ENCODE measurements around the gene GRPEL1.

Gene GRPEL1

DNA sequence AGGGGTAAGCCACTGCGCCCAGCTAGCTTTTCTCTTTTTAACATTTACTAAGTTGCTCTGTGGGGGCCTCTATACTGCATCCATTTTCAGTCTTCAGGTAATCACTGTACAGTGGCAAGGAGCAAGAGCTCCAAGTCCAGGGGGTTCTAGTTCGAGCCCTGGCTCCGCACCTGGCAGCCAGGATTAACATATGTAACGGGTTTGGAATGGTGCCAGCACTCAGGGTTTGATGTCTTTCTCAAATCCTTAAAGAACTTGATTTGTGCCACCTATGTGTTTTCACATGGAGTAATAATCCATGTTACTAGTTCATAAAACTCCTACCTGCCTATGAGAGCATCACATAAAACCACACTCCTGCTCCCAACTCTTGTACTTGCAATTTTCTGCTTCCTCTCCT is 4.5 kb downstream of the GRPEL1 start (continued):
- no peak for TF ChIP-seq RARB (CRISPR knock-in tag; IDR thresholded peaks at IDR 0.05)

DNA sequence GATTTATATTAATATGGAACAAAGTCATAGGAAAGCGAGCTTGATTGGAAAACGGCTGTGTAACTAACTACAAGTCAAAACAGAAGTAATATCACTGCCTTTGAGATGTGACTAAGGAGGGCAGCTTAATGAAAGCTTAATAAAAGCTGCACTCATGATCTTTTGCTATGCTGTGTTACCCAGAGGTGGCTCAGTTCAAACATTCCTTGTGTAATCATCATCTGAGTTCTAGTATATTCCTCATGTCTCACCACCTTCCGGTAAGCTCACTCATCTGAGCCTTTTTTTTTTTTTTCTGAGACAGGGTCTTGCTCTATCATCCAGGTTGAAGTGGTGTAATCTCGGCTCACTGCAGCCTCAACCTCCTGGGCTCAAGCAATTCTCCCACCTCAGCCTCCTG is 5.0 kb downstream of the GRPEL1 start:
- ATAC-seq: no peak
- TF ChIP-seq ZC3H10 (CRISPR knock-in tag; IDR thresholded peaks at IDR 0.05) (no peak), ISL1 (CRISPR knock-in tag; IDR thresholded peaks at IDR 0.05) (no peak), ZFP3 (CRISPR knock-in tag; IDR thresholded peaks at IDR 0.05) (no peak), OSR1 (CRISPR knock-in tag; IDR thresholded peaks at IDR 0.05) (no peak), ZNF565 (CRISPR knock-in tag; conservative IDR thresholded peaks at IDR 0.05; ENCODE audit: low read depth) (no peak), GLIS3 (CRISPR knock-in tag; IDR thresholded peaks at IDR 0.05) (no peak)
- TF ChIP-seq, protein P1, sequence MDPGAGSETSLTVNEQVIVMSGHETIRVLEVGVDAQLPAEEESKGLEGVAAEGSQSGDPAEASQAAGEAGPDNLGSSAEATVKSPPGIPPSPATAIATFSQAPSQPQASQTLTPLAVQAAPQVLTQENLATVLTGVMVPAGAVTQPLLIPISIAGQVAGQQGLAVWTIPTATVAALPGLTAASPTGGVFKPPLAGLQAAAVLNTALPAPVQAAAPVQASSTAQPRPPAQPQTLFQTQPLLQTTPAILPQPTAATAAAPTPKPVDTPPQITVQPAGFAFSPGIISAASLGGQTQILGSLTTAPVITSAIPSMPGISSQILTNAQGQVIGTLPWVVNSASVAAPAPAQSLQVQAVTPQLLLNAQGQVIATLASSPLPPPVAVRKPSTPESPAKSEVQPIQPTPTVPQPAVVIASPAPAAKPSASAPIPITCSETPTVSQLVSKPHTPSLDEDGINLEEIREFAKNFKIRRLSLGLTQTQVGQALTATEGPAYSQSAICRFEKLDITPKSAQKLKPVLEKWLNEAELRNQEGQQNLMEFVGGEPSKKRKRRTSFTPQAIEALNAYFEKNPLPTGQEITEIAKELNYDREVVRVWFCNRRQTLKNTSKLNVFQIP (CRISPR knock-in tag; IDR thresholded peaks at IDR 0.05; ENCODE audit: borderline replicate concordance, low read depth): no peak
- TF ChIP-seq, protein P2, sequence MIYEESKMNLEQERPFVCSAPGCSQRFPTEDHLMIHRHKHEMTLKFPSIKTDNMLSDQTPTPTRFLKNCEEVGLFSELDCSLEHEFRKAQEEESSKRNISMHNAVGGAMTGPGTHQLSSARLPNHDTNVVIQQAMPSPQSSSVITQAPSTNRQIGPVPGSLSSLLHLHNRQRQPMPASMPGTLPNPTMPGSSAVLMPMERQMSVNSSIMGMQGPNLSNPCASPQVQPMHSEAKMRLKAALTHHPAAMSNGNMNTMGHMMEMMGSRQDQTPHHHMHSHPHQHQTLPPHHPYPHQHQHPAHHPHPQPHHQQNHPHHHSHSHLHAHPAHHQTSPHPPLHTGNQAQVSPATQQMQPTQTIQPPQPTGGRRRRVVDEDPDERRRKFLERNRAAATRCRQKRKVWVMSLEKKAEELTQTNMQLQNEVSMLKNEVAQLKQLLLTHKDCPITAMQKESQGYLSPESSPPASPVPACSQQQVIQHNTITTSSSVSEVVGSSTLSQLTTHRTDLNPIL (CRISPR knock-in tag; IDR thresholded peaks at IDR 0.05; ENCODE audit: low read depth): no peak

DNA sequence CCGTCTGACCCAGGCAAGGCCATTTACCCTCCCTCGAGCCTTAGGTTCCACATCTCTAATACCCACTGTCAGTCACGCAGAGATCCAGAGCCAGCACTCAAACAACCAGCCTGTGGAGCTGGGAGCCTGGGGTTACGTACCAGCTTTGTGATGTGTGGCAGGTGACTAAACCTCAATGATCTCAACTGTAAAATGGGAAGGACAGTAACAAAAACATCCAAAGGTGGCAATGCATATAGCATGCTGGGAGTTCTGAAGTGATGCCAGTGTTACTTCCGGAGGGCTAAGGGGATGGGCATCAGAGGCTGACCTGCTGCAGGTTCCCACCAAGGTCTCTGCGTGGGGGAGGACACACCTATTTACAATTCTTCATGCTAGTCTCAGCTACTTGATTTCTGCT is 6.0 kb downstream of the GRPEL1 start:
- TF ChIP-seq ESRRG (CRISPR knock-in tag; IDR thresholded peaks at IDR 0.05) (no peak), TOX (CRISPR knock-in tag; IDR thresholded peaks at IDR 0.05; ENCODE audit: borderline replicate concordance) (no peak), ZC3H10 (CRISPR knock-in tag; IDR thresholded peaks at IDR 0.05) (no peak), ISL1 (CRISPR knock-in tag; IDR thresholded peaks at IDR 0.05) (no peak), PPARA (CRISPR knock-in tag; IDR thresholded peaks at IDR 0.05; ENCODE audit: borderline replicate concordance) (no peak), ZNF70 (CRISPR knock-in tag; IDR thresholded peaks at IDR 0.05) (no peak), ZNF8 (CRISPR knock-in tag; IDR thresholded peaks at IDR 0.05) (no peak), ZFP30 (CRISPR knock-in tag; IDR thresholded peaks at IDR 0.05) (no peak), TCF4 (CRISPR knock-in tag; IDR thresholded peaks at IDR 0.05; ENCODE audit: borderline replicate concordance) (no peak)
- TF ChIP-seq, protein P2 (CRISPR knock-in tag; IDR thresholded peaks at IDR 0.05; ENCODE audit: low read depth): no peak
- TF ChIP-seq, protein P3, sequence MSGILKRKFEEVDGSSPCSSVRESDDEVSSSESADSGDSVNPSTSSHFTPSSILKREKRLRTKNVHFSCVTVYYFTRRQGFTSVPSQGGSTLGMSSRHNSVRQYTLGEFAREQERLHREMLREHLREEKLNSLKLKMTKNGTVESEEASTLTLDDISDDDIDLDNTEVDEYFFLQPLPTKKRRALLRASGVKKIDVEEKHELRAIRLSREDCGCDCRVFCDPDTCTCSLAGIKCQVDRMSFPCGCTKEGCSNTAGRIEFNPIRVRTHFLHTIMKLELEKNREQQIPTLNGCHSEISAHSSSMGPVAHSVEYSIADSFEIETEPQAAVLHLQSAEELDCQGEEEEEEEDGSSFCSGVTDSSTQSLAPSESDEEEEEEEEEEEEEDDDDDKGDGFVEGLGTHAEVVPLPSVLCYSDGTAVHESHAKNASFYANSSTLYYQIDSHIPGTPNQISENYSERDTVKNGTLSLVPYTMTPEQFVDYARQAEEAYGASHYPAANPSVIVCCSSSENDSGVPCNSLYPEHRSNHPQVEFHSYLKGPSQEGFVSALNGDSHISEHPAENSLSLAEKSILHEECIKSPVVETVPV (CRISPR knock-in tag; IDR thresholded peaks at IDR 0.05): no peak

DNA sequence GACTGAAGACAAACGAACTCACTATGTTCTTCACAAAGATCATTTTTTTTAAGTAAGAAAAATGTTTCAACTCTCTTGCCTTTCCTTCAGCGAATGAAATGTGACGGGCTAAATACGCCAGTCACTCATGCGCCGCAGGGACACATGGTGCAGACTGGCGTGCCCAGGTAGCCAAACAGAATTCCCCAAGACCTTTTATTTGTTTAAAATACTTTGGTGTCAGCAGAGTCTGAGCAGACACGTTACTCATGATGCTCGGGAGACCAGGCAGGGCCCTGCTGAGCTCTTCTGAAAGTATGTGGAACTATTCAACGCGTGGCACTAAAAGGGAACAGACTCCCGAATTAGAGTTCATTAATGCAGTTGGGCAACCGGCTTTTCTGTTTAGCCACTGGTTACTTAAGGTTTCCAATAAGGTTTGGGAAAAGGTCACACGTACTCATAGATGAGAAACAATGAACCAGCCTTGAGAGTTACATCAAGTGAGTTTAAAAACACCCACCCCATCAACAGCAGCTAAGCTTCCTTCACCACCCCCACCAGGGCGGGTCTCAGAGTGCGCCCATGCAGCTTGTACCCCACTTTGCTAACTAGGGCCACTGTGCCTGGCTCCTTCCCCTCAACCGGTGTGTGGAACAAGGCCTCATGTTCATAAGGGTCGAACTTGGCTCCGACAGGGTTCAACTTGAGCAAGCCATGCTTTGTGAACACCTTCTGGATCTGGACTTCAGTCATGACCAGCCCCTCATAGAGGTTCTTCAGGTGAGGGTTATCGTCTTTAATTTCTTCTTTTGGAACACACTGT is 7.3 kb downstream of the GRPEL1 start:
- TF ChIP-seq RARB (CRISPR knock-in tag; IDR thresholded peaks at IDR 0.05) (no peak), OSR1 (CRISPR knock-in tag; IDR thresholded peaks at IDR 0.05) (no peak), ZNF565 (CRISPR knock-in tag; conservative IDR thresholded peaks at IDR 0.05; ENCODE audit: low read depth) (no peak), GLIS3 (CRISPR knock-in tag; IDR thresholded peaks at IDR 0.05) (no peak), ZFP30 (CRISPR knock-in tag; IDR thresholded peaks at IDR 0.05) (no peak), SNAI2 (CRISPR knock-in tag; IDR thresholded peaks at IDR 0.05) (no peak), ZFP3 (CRISPR knock-in tag; IDR thresholded peaks at IDR 0.05) (no peak), ISL1 (CRISPR knock-in tag; IDR thresholded peaks at IDR 0.05) (no peak), ESRRG (CRISPR knock-in tag; IDR thresholded peaks at IDR 0.05) (no peak), ZNF8 (CRISPR knock-in tag; IDR thresholded peaks at IDR 0.05) (no peak)
- TF ChIP-seq, protein P4, sequence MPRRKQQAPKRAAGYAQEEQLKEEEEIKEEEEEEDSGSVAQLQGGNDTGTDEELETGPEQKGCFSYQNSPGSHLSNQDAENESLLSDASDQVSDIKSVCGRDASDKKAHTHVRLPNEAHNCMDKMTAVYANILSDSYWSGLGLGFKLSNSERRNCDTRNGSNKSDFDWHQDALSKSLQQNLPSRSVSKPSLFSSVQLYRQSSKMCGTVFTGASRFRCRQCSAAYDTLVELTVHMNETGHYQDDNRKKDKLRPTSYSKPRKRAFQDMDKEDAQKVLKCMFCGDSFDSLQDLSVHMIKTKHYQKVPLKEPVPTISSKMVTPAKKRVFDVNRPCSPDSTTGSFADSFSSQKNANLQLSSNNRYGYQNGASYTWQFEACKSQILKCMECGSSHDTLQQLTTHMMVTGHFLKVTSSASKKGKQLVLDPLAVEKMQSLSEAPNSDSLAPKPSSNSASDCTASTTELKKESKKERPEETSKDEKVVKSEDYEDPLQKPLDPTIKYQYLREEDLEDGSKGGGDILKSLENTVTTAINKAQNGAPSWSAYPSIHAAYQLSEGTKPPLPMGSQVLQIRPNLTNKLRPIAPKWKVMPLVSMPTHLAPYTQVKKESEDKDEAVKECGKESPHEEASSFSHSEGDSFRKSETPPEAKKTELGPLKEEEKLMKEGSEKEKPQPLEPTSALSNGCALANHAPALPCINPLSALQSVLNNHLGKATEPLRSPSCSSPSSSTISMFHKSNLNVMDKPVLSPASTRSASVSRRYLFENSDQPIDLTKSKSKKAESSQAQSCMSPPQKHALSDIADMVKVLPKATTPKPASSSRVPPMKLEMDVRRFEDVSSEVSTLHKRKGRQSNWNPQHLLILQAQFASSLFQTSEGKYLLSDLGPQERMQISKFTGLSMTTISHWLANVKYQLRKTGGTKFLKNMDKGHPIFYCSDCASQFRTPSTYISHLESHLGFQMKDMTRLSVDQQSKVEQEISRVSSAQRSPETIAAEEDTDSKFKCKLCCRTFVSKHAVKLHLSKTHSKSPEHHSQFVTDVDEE (CRISPR knock-in tag; IDR thresholded peaks at IDR 0.05): no peak
- TF ChIP-seq, protein P1 (CRISPR knock-in tag; IDR thresholded peaks at IDR 0.05; ENCODE audit: borderline replicate concordance, low read depth): no peak
- TF ChIP-seq, protein P2 (CRISPR knock-in tag; IDR thresholded peaks at IDR 0.05; ENCODE audit: low read depth): no peak
- ATAC-seq: no peak

More for the DNA sequence above, 6.0 kb downstream of the GRPEL1 start:
- ATAC-seq: no peak

Measured in SK-N-SH treated with all-trans-retinoic acid at 6 μM for 48 hours (cell line).